ENCODE data around the gene TRAF3.

Gene TRAF3

GRCh38 chr14:102776761-102777710, at the start of gene TRAF3:
Gene TRAF3 (plus strand): TSS chr14:102777449. CDS start chr14:102870202, 92,753 bp downstream.
- peak; percentile 65 to 71 (median 69) for DNase-seq

- no peak for DNase-seq
Observed at GRCh38 chr14:102728501-102728900, 48.7 kb upstream of the TRAF3 start.

GRCh38 chr14:102729268-102729667, 48.0 kb upstream of the TRAF3 start:
- DNase-seq, result no peak

GRCh38 chr14:102729825-102730224, 47.4 kb upstream of the TRAF3 start:
- DNase-seq, result no peak

- no peak for DNase-seq
Observed at GRCh38 chr14:102731101-102731870, 46.0 kb upstream of the TRAF3 start.

- peak; percentile 46 to 73 (median 65) for DNase-seq
Observed at GRCh38 chr14:102731871-102732800, 45.1 kb upstream of the TRAF3 start.

- no peak for DNase-seq
Observed at GRCh38 chr14:102732924-102733323, 44.3 kb upstream of the TRAF3 start.

- DNase-seq, result no peak
Observed at GRCh38 chr14:102733326-102733725, 43.9 kb upstream of the TRAF3 start.

GRCh38 chr14:102734436-102734835, 42.8 kb upstream of the TRAF3 start:
- peak in 1 of 3 experiments; percentile 24 for DNase-seq

- DNase-seq, result no peak
Observed at GRCh38 chr14:102736956-102737355, 40.3 kb upstream of the TRAF3 start.

GRCh38 chr14:102737402-102738372, 39.6 kb upstream of the TRAF3 start:
- DNase-seq, result no peak

GRCh38 chr14:102738373-102739189, 38.7 kb upstream of the TRAF3 start:
- DNase-seq, result no peak

GRCh38 chr14:102739190-102739469, 38.1 kb upstream of the TRAF3 start:
- no peak for DNase-seq

GRCh38 chr14:102746634-102747438, 30.4 kb upstream of the TRAF3 start:
- no peak for DNase-seq

- peak in 1 of 3 experiments; percentile 26 for DNase-seq
Observed at GRCh38 chr14:102748806-102749205, 28.4 kb upstream of the TRAF3 start.

GRCh38 chr14:102749393-102750305, 27.6 kb upstream of the TRAF3 start:
- DNase-seq, result peak; percentile 81 to 95 (median 87)

GRCh38 chr14:102750376-102750775, 26.9 kb upstream of the TRAF3 start:
- no peak for DNase-seq

GRCh38 chr14:102751088-102751487, 26.2 kb upstream of the TRAF3 start:
- DNase-seq, result peak in 1 of 3 experiments; percentile 44

Measured in NCI-H1417 (cell line).